Left lung (tissue), 10 donors: Measurements from ENCODE around the gene PAK4. TPM values are rescaled to one million over a fixed set of nuclear protein-coding genes. Genes with fewer than 3 reads are reported as not detected.
A peak's percentile ranks its signal among the peaks of the same experiment; 100 is the strongest.

Experiments used
- ATAC-seq: fragments of 200-7000 bp; cut with Tn5 transposase; one replicate; pipeline ENCODE4 v1.9.1; 2020; ENCODE audit warnings: moderate library complexity
- DNase-seq, 4 donors: peaks; one replicate each; pipeline ENCODE4 v3.0.0-alpha.2; 2013 to 2020
- H3K27ac ChIP-seq, 2 donors: fragments of 200-600 bp; sonication (generic) in 1 of 2; one replicate each; pipeline versions ENCODE4 v1.5.0 to v1.8.0; 2020 to 2021
- H3K27me3 ChIP-seq, 2 donors: fragments of 200-600 bp; sonication (generic) in 1 of 2; one replicate each; pipeline versions ENCODE4 v1.5.0 to v1.8.0; 2020 to 2021
- H3K36me3 ChIP-seq, 2 donors: fragments of 200-600 bp; sonication (generic) in 1 of 2; one replicate each; pipeline versions ENCODE4 v1.5.0 to v1.8.0; 2020 to 2021
- H3K4me1 ChIP-seq, 2 donors: fragments of 200-600 bp; one replicate each; pipeline ENCODE4 v1.8.0; 2021
- H3K4me3 ChIP-seq, 2 donors: fragments of 200-600 bp; sonication (generic) in 1 of 2; one replicate each; pipeline versions ENCODE4 v1.5.0 to v1.8.0; 2020 to 2021; ENCODE audit warnings: mild to moderate bottlenecking in 1 of 2
- H3K9me3 ChIP-seq, 2 donors: fragments of 200-600 bp; sonication (generic) in 1 of 2; one replicate each; pipeline versions ENCODE4 v1.5.0 to v1.8.0; 2020 to 2021
- CTCF ChIP-seq, 2 donors: fragments of 200-600 bp; sonication (generic) in 1 of 2; IDR thresholded peaks; one replicate each; pipeline versions ENCODE4 v1.5.0 to v1.8.0; 2021; ENCODE audit warnings: antibody characterized with exemption in 2 of 2
- intact Hi-C, 2 donors: fragments of 100-400 bp; cut with DNase I; formaldehyde crosslinking; loops; one replicate each; pipeline versions ENCODE4 v1.11.2 to v1.14.2; 2022
- polyA plus RNA-seq, 6 donors: library from polyadenylated mRNA; unstranded; fragments of 120-200 nt; gene quantifications; one replicate each; pipeline ENCODE4 v1.2.1, GENCODE V29; 2013; ENCODE audit not compliant: insufficient read length in 6 of 6
- total RNA-seq, 2 donors: library from RNA; stranded (reverse); fragmentation: NEBNext Ultra II Directional; extraction: Animal tissue kit (Norgen Biotek cat#: 25700); gene quantifications; one replicate each; pipeline ENCODE4 v1.2.1, GENCODE V29; 2021
- donor health status: DM: no; HTN: yes; CAD: no.
- donor health status: DM: no; HTN: no; CAD: no.

Gene PAK4
- total and polyA plus RNA-seq, 8 donors: 40.9 to 62.3 (median 50.0) TPM

DNA sequence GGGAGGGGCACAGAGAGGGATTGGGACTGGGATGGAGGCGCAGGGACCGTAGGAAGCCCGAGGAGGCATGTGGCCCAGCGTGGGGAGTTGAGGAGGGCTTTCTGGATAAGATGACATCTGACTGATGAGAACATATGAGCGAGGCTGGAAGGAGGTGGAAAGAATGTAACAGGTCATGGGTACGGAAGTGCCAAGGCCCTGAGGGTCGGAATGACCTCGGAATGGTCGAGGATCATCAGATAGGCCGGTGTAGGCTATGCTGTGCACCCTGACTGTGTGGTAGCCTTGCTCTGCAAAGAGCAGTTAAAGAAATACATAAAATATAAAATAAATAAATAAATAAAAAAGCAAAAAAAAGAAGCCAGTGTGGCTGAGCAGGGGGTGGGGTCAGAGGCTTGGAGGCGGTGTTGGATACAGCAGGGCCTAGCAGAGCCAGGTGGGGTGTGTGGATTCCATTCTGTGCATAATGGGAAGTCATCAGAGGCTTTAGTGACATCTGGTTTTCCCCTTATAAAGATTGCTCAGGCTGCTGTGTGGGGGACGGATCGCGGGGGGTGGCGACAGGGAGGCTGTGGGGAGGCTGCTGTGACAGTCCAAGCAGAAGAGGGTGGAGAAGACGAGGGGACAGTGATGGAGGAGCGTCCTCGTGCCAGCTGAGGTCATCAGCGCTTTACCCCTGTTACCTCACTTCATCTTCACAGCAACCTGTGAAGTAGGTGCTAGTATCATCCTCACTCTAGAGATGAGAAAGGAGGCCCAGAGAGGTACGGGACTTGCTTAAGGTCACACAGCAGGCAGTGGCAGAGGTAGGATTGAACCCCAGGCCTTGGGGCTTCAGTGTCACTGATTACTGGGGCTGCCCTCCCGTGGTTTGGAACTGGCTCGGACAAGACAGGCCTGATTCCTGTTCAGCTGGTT, 5.0 kb downstream of the PAK4 start:
- intact Hi-C loops: no loop called here
- Histone ChIP-seq H3K36me3 (no peaks in the 10 kb centered on the region), H3K27ac (peak overlapping the region; percentile 62 to 72), H3K27me3 (no peaks in the 10 kb centered on the region), H3K4me1 (peaks cover 27 to 85% of the 10 kb centered on the region in 2 donors), H3K4me3 (no peak overlapping the region), H3K9me3 (no peaks in the 10 kb centered on the region)
- TF ChIP-seq CTCF (IDR thresholded peaks at IDR 0.05): no peak
- ATAC-seq (no peak), DNase-seq (no peak)

DNA sequence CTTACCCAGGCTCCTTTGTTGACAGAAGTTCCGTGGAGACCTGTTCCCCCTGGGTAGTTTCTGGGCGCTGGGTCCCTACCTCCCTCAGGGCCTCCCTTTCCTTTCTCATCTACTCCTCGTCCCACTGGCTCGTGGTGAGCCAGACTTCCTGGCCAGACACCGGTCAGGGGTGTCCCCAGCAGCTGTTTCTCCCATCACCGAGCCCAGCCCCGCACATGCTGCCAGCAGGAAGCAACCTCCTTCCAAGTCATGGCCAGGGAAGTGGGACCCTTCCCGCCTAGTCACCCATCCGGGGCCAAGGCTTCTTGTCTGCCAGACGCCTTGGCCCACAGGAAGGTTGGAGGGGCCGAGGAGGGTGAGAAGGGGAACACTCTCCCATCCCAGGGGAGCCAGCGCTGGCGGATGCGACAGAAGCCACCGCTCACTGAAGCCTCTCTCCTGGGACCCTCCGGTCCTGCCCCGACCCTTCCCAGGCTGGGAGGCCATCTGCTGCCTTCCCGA, 5.7 kb downstream of the PAK4 start:
- no peak for TF ChIP-seq CTCF (IDR thresholded peaks at IDR 0.05)
- Histone ChIP-seq H3K27ac (peak overlapping the region; percentile 62 to 72), H3K4me1 (peaks cover 27 to 86% of the 10 kb centered on the region in 2 donors), H3K27me3 (no peaks in the 10 kb centered on the region), H3K4me3 (no peak overlapping the region), H3K9me3 (no peaks in the 10 kb centered on the region), H3K36me3 (no peaks in the 10 kb centered on the region)
- ATAC-seq: no peak
- intact Hi-C loops: no loop called here
- peak in 1 of 4 donors; percentile 48 for DNase-seq

GRCh38 chr19:39132344-39132969, 6.9 kb downstream of the PAK4 start:
- Histone ChIP-seq H3K27me3 (no peaks in the 10 kb centered on the region), H3K4me3 (no peak overlapping the region), H3K9me3 (no peaks in the 10 kb centered on the region), H3K27ac (peak overlapping the region in 1 of 2 donors; percentile 71), H3K36me3 (no peaks in the 10 kb centered on the region), H3K4me1 (peaks cover 27 to 85% of the 10 kb centered on the region in 2 donors)
- ATAC-seq: no peak
- peak in 1 of 4 donors; percentile 75 for DNase-seq
- no peak for TF ChIP-seq CTCF (IDR thresholded peaks at IDR 0.05)
- intact Hi-C loops: no loop called here

GRCh38 chr19:39133431-39134270, 8.1 kb downstream of the PAK4 start:
- peak overlapping the region; percentile 56 to 71 for H3K27ac ChIP-seq
- DNase-seq (peak in 3 of 4 donors; percentile 54 to 83 (median 67)), ATAC-seq (peak; percentile 89)
- H3K4me1 ChIP-seq: peaks cover 23 to 78% of the 10 kb centered on the region in 2 donors
- TF ChIP-seq CTCF (IDR thresholded peaks at IDR 0.05): no peak
- H3K9me3 ChIP-seq: no peaks in the 10 kb centered on the region
- H3K36me3 ChIP-seq: no peaks in the 10 kb centered on the region
- intact Hi-C loops: no loop called here
- no peak overlapping the region for H3K4me3 ChIP-seq
- no peaks in the 10 kb centered on the region for H3K27me3 ChIP-seq
